HEK293T (cell line): ENCODE measurements around the gene CTSZ.
"Not testable (repeated sequence)": the region's sequence is repeated elsewhere in the genome, so short reads cannot be mapped to it uniquely, and the experiment has no call there.

ENCODE experiments used
- CTCF ChIA-PET: fragments of 350-600 bp; formaldehyde crosslinking; extraction: SDS; loops from one replicate; lab custom pipeline; 2021; ENCODE audit warnings: antibody characterized with exemption, inconsistent platforms; lab: Yijun Ruan, JAX
- POLR2A ChIA-PET: fragments of 350-600 bp; formaldehyde crosslinking; extraction: SDS; loops from one replicate; lab custom pipeline; 2020; ENCODE audit warnings: antibody characterized with exemption, inconsistent platforms; lab: Yijun Ruan, JAX
- DNase-seq: peaks from one replicate; pipeline ENCODE4 v3.0.0; 2012; ENCODE audit warnings: mixed read lengths; ENCODE audit errors: extremely low spot score
- ARNT ChIP-seq: fragments of 450-650 bp; IDR thresholded peaks from 2 replicates; pipeline ENCODE4 v1.6.1; 2017; ENCODE audit warnings: mild to moderate bottlenecking
- BHLHE40 ChIP-seq: fragments of 450-650 bp; IDR thresholded peaks from 2 replicates; pipeline ENCODE4 v1.6.1; 2016; ENCODE audit warnings: mild to moderate bottlenecking, moderate library complexity, borderline replicate concordance
- CTBP1 ChIP-seq: fragments of 450-650 bp; IDR thresholded peaks from 2 replicates; pipeline ENCODE4 v1.6.1; 2016; ENCODE audit warnings: borderline replicate concordance
- ELF4 ChIP-seq: fragments of 450-650 bp; IDR thresholded peaks from 2 replicates; pipeline ENCODE4 v1.6.1; 2017; ENCODE audit warnings: antibody characterized with exemption
- FOXA1 ChIP-seq: fragments of 450-650 bp; IDR thresholded peaks from 2 replicates; pipeline ENCODE4 v1.6.1; 2016; ENCODE audit warnings: mild to moderate bottlenecking
- FOXK2 ChIP-seq: fragments of 450-650 bp; IDR thresholded peaks from 2 replicates; pipeline ENCODE4 v1.6.1; 2016; ENCODE audit warnings: mild to moderate bottlenecking
- HDGF ChIP-seq: fragments of 450-650 bp; IDR thresholded peaks from 2 replicates; pipeline ENCODE4 v1.6.1; 2017; ENCODE audit warnings: antibody characterized with exemption, borderline replicate concordance
- L3MBTL2 ChIP-seq: fragments of 450-650 bp; conservative IDR thresholded peaks from 2 replicates; pipeline ENCODE4 v1.6.1; 2016; ENCODE audit warnings: mild to moderate bottlenecking
- LEF1 ChIP-seq: fragments of 450-650 bp; IDR thresholded peaks from 2 replicates; pipeline ENCODE4 v1.6.1; 2017; ENCODE audit warnings: mild to moderate bottlenecking, borderline replicate concordance
- NFRKB ChIP-seq: fragments of 450-650 bp; IDR thresholded peaks from 2 replicates; pipeline ENCODE4 v1.6.1; 2016; ENCODE audit warnings: mild to moderate bottlenecking, moderate library complexity
- PKNOX1 ChIP-seq: fragments of 450-650 bp; IDR thresholded peaks from 2 replicates; pipeline ENCODE4 v1.6.1; 2016
- SP1 ChIP-seq: fragments of 450-650 bp; IDR thresholded peaks from 2 replicates; pipeline ENCODE4 v1.6.1; 2017
- SUZ12 ChIP-seq: fragments of 450-650 bp; IDR thresholded peaks from 2 replicates; pipeline ENCODE4 v1.6.1; 2016; ENCODE audit warnings: mild to moderate bottlenecking
- TARDBP ChIP-seq: fragments of 450-650 bp; IDR thresholded peaks from 2 replicates; pipeline ENCODE4 v1.6.1; 2016
- ZNF384 ChIP-seq: fragments of 450-650 bp; IDR thresholded peaks from 2 replicates; pipeline ENCODE4 v1.6.1; 2016

Gene CTSZ

GRCh38 chr20:58950603-58951002 lies 56.5 kb downstream of the CTSZ start:
- DNase-seq: no peak
- CTCF ChIA-PET: interaction anchor here (0.7 kb wide), 1 partner anchor 1428 kb away, joined by 3 read pairs; no protein-coding TSS in a partner anchor
- TF ChIP-seq FOXA1: no peak
- no peak for TF ChIP-seq CTBP1
- TF ChIP-seq L3MBTL2: no peak
- no peak for TF ChIP-seq LEF1
- TF ChIP-seq ZNF384: no peak
- no peak for TF ChIP-seq HDGF
- no peak for TF ChIP-seq SP1
- no peak for TF ChIP-seq NFRKB
- TF ChIP-seq PKNOX1: no peak
- no peak for TF ChIP-seq FOXK2
- no peak for TF ChIP-seq ARNT
- TF ChIP-seq TARDBP: no peak
- TF ChIP-seq SUZ12: no peak
- no peak for TF ChIP-seq ELF4
- POLR2A ChIA-PET: no interaction called here

- DNase-seq, CTCF ChIA-PET, POLR2A ChIA-PET: not testable (repeated sequence)
Measured at GRCh38 chr20:58947797-58948388, 59.2 kb downstream of the CTSZ start.

DNA sequence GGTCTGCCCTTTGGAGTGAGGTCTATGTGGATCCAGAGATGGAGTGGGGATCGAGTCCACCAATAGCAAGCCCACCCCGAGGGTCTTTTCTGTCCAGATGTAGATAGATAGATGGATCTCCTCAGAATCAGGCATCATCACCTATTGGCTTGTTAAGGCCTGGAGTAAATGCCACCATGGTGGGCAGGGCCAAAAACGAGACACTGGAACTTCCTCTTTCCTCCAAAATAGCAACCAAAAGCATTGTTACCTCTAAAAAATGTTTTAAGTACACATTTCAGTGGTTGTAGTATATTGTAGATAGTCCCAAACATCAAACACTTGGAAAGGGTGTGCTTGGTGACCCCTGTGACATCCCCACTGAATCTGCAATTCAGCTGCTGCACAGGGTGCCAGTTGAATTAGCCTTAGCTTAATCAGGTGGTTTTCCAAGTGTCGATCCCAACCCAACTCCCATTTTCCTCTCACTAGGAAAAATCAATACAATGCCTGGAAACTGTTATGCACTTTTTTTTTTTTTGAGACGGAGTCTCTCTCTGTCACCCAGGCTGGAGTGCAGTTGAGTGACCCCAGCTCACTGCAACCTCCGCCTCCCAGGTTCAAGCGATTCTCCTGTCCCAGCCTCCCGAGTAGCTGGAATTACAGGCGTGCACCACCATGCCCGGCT lies 61.0 kb downstream of the CTSZ start:
- CTCF ChIA-PET: no interaction called here
- TF ChIP-seq NFRKB: no peak
- no peak for TF ChIP-seq ZNF384
- no peak for TF ChIP-seq SUZ12
- no peak for TF ChIP-seq BHLHE40
- TF ChIP-seq ARNT: no peak
- no peak for TF ChIP-seq FOXA1
- no peak for DNase-seq
- POLR2A ChIA-PET: no interaction called here
